IMR-90 (cell line): ENCODE measurements around the gene EHMT1. TPM values are rescaled to one million over a fixed set of nuclear protein-coding genes. Genes with fewer than 3 reads are reported as not detected.

Experiments
- ATAC-seq: fragments of 200-7000 bp; cut with Tn5 transposase; 2 replicates; pipeline ENCODE4 v1.9.1; 2020; ENCODE audit warnings: low read depth, mild to moderate bottlenecking, moderate library complexity
- BruUV-seq: library from RNA; stranded (reverse); fragments of 400-500 nt; replicated peaks from 2 replicates; lab custom pipeline; 2021; lab: Mats Ljungman, UMichigan
- CTCF ChIA-PET: fragments of 300-600 bp; formaldehyde crosslinking; extraction: SDS; loops from one replicate; lab custom pipeline; 2021; ENCODE audit warnings: antibody characterized with exemption; lab: Yijun Ruan, JAX
- POLR2A ChIA-PET: fragments of 300-600 bp; sonication (Branson Sonifier 250); formaldehyde crosslinking; loops from one replicate; lab custom pipeline; 2022; ENCODE audit warnings: antibody characterized with exemption; ENCODE audit not compliant: unreplicated experiment; lab: Charles Lee
- DNase-seq: peaks from one replicate; pipeline ENCODE4 v3.0.0; 2013
- H2AFZ ChIP-seq: replicated peaks from 2 replicates; pipeline ENCODE3; 2013; ENCODE audit warnings: low read length, mild to moderate bottlenecking; ENCODE audit not compliant: poor library complexity
- H2AK5ac ChIP-seq: 2 replicates; pipeline ENCODE4 v1.6.1; 2013; ENCODE audit warnings: low read depth, low read length, inconsistent platforms
- H2AK9ac ChIP-seq: replicated peaks from 2 replicates; pipeline ENCODE3; 2013; ENCODE audit warnings: mild to moderate bottlenecking, low read depth, low read length, moderate library complexity; ENCODE audit not compliant: poor library complexity
- H2BK120ac ChIP-seq: 2 replicates; pipeline ENCODE4 v1.6.1; 2013; ENCODE audit warnings: low read depth, low read length, inconsistent platforms
- H2BK15ac ChIP-seq: 3 replicates; pipeline ENCODE4 v1.6.1; 2013; ENCODE audit warnings: low read depth, low read length, inconsistent platforms
- H2BK20ac ChIP-seq: 2 replicates; pipeline ENCODE4 v1.6.1; 2013; ENCODE audit warnings: low read depth, mild to moderate bottlenecking, inconsistent platforms, low read length, moderate library complexity
- H2BK5ac ChIP-seq: 2 replicates; pipeline ENCODE4 v1.6.1; 2013; ENCODE audit warnings: mild to moderate bottlenecking, low read depth, low read length, inconsistent platforms; ENCODE audit not compliant: poor library complexity, severe bottlenecking
- H3K14ac ChIP-seq: replicated peaks from 2 replicates; pipeline ENCODE4 v1.6.1; 2013; ENCODE audit warnings: low read depth, low read length, inconsistent platforms
- H3K18ac ChIP-seq: 2 replicates; pipeline ENCODE4 v1.6.1; 2013; ENCODE audit warnings: low read depth, low read length, control low read depth
- H3K23ac ChIP-seq: 2 replicates; pipeline ENCODE4 v1.6.1; 2013; ENCODE audit warnings: low read depth, low read length, inconsistent platforms
- H3K27ac ChIP-seq: 2 replicates; pipeline ENCODE4 v1.5.1; 2013; ENCODE audit warnings: mild to moderate bottlenecking, control low read depth, low read length; ENCODE audit not compliant: insufficient read depth
- H3K27me3 ChIP-seq: 2 replicates; pipeline ENCODE4 v1.6.1; 2013; ENCODE audit warnings: low read length; ENCODE audit not compliant: control insufficient read depth, insufficient read depth
- H3K36me3 ChIP-seq: 2 replicates; pipeline ENCODE4 v1.6.1; 2013; ENCODE audit warnings: low read length, mixed read lengths; ENCODE audit not compliant: control insufficient read depth, insufficient read depth
- H3K4ac ChIP-seq: 2 replicates; pipeline ENCODE4 v1.6.1; 2013; ENCODE audit warnings: low read depth, low read length, inconsistent platforms
- H3K4me1 ChIP-seq: 2 replicates; pipeline ENCODE4 v1.6.1; 2013; ENCODE audit warnings: low read length, mixed read lengths; ENCODE audit not compliant: control insufficient read depth, insufficient read depth
- H3K4me2 ChIP-seq: 2 replicates; pipeline ENCODE4 v1.6.1; 2013; ENCODE audit warnings: low read depth, mild to moderate bottlenecking, control low read depth, low read length, moderate library complexity
- H3K4me3 ChIP-seq: 2 replicates; pipeline ENCODE4 v1.5.1; 2013; ENCODE audit warnings: low read depth, mild to moderate bottlenecking, control low read depth, low read length, moderate library complexity; ENCODE audit not compliant: insufficient read depth
- H3K56ac ChIP-seq: 2 replicates; pipeline ENCODE4 v1.6.1; 2013; ENCODE audit warnings: low read length, inconsistent platforms; ENCODE audit not compliant: insufficient read depth; ENCODE audit errors: extremely low read depth
- H3K79me1 ChIP-seq, 2 experiments: 2 replicates each; pipeline ENCODE4 v1.6.1; 2013; ENCODE audit warnings: low read length in 2 of 2, inconsistent platforms in 1 of 2, low read depth in 1 of 2
- H3K9ac ChIP-seq: 2 replicates; pipeline ENCODE4 v1.6.1; 2013; ENCODE audit warnings: low read depth, low read length, control low read depth
- H3K9me1 ChIP-seq: 2 replicates; pipeline ENCODE4 v1.6.1; 2013; ENCODE audit warnings: low read length, inconsistent platforms; ENCODE audit not compliant: insufficient read depth
- H3K9me3 ChIP-seq: 2 replicates; pipeline ENCODE4 v1.6.1; 2013; ENCODE audit warnings: low read length; ENCODE audit not compliant: control insufficient read depth, insufficient read depth
- H4K20me1 ChIP-seq: 2 replicates; pipeline ENCODE4 v1.6.1; 2013; ENCODE audit warnings: low read length, inconsistent platforms; ENCODE audit not compliant: insufficient read depth
- H4K5ac ChIP-seq: 2 replicates; pipeline ENCODE4 v1.6.1; 2013; ENCODE audit warnings: mild to moderate bottlenecking, low read depth, low read length, control low read depth
- H4K8ac ChIP-seq, 2 experiments: 2 replicates each; pipeline ENCODE4 v1.6.1; 2013; ENCODE audit warnings: low read depth in 2 of 2, low read length in 2 of 2, control low read depth in 1 of 2, inconsistent platforms in 1 of 2
- H4K91ac ChIP-seq: 2 replicates; pipeline ENCODE4 v1.6.1; 2013; ENCODE audit warnings: low read depth, low read length, inconsistent platforms; ENCODE audit not compliant: insufficient read depth
- ELK1 ChIP-seq: fragments of 150-350 bp; IDR thresholded peaks from 2 replicates; pipeline ENCODE4 v1.6.1; 2016; ENCODE audit warnings: low read depth, mild to moderate bottlenecking, low read length, moderate library complexity, borderline replicate concordance
- RCOR1 ChIP-seq: IDR thresholded peaks from 2 replicates; pipeline ENCODE4 v1.6.1; 2012; ENCODE audit warnings: mild to moderate bottlenecking, low read length, improper control_type of control experiment; ENCODE audit not compliant: insufficient replicate concordance
- whole genome bisulfite sequencing, 2 experiments: methylation state at CpG; one replicate each; pipeline versions ENCODE4 v1.1.5 to v1.1.7; 2013; ENCODE audit warnings: missing lambda C conversion rate in 2 of 2; ENCODE audit not compliant: insufficient read length in 1 of 2; ENCODE audit errors: extremely low coverage in 2 of 2; 5-methylcytosine and 5-hydroxymethylcytosine counted together
- dilution Hi-C: fragments of 300-500 bp; cut with HindIII; formaldehyde crosslinking; loops from one replicate; pipeline ENCODE4 v1.14.3; 2018; ENCODE audit warnings: low sequenced_read_pairs; ENCODE audit not compliant: unreplicated experiment
- in situ Hi-C: fragments of 300-500 bp; cut with MboI; formaldehyde crosslinking; loops from 3 replicates; pipeline ENCODE4 v1.14.3; 2019; ENCODE audit warnings: low sequenced_read_pairs, inconsistent platforms, mixed read lengths
- intact Hi-C: fragments of 100-400 bp; cut with micrococcal nuclease; formaldehyde crosslinking; loops from 2 replicates; pipeline ENCODE4 v1.10.0; 2022
- polyA plus RNA-seq, 3 experiments: library from polyadenylated mRNA; depleted of rRNA; stranded (reverse); fragments of >200 nt; gene quantifications; 2 replicates each; pipeline ENCODE4 v1.2.3, GENCODE V29; 2012; ENCODE audit warnings: low replicate concordance in 1 of 3
- total RNA-seq: library from RNA; depleted of rRNA; stranded (reverse); fragments of >200 nt; gene quantifications from 2 replicates; pipeline ENCODE4 v1.2.3, GENCODE V29; 2012

EHMT1 gene
- total and polyA plus RNA-seq, 2 of the 4 experiments (the other 2 are of a cell fraction): 32.8 to 35.1 TPM

GRCh38 chr9:137674307-137674975 lies 55.6 kb downstream of the EHMT1 start:
- H3K9me3 ChIP-seq: no peaks in the 10 kb centered on the region
- intact Hi-C loops (loop anchor here (5.0 kb wide), 1 partner anchor 98 kb away; no protein-coding TSS in a partner anchor), in situ Hi-C loops (no loop called here), dilution Hi-C loops (no loop called here)
- H2AFZ ChIP-seq: no peak overlapping the region
- H3K4ac ChIP-seq: no peak overlapping the region
- H3K36me3 ChIP-seq: peaks cover 2% of the 10 kb centered on the region
- WGBS, 2 experiments: 60% methylated on average over 2 of the region's 15 CpGs; no CpG with 5 or more reads in 1 of the 2 experiments
- H3K4me2 ChIP-seq: no peak overlapping the region; the same call in 1 of the 2 replicates
- no peak for DNase-seq
- no peak overlapping the region for H3K56ac ChIP-seq
- H3K9me1 ChIP-seq: peaks cover 3% of the 10 kb centered on the region; the same call in 1 of the 2 replicates
- no peak overlapping the region for H4K91ac ChIP-seq
- no peak overlapping the region for H2BK5ac ChIP-seq
- no peak overlapping the region for H2BK15ac ChIP-seq
- no peak overlapping the region for H4K5ac ChIP-seq
- peaks cover 22% of the 10 kb centered on the region for H3K4me1 ChIP-seq
- peaks cover 68% of the 10 kb centered on the region for H4K20me1 ChIP-seq
- POLR2A ChIA-PET: no interaction called here
- H3K4me3 ChIP-seq: no peak overlapping the region
- H3K23ac ChIP-seq: no peak overlapping the region
- no peak overlapping the region for H3K27ac ChIP-seq
- no peak overlapping the region for H3K14ac ChIP-seq
- H3K79me1 ChIP-seq: peaks cover 37 to 76% of the 10 kb centered on the region in 2 experiments
- H2AK5ac ChIP-seq: no peak overlapping the region
- no peaks in the 10 kb centered on the region for H3K27me3 ChIP-seq
- H2BK20ac ChIP-seq: no peak overlapping the region
- no peak overlapping the region for H4K8ac ChIP-seq
- no peak overlapping the region for H3K18ac ChIP-seq
- CTCF ChIA-PET: interaction anchor here (0.6 kb wide), 1 partner anchor 15 kb away, joined by 3 read pairs; no protein-coding TSS in a partner anchor
- TF ChIP-seq RCOR1: no peak
- TF ChIP-seq ELK1: no peak
- H3K9ac ChIP-seq: no peak overlapping the region
- ATAC-seq: no peak
- no TSS peak for BruUV-seq
- H2AK9ac ChIP-seq: no peak overlapping the region
- no peak overlapping the region for H2BK120ac ChIP-seq
